ENCODE measurements around the gene KBTBD4.
"Not testable (repeated sequence)": the region's sequence is repeated elsewhere in the genome, so short reads cannot be mapped to it uniquely, and the experiment has no call there.

The KBTBD4 gene

GRCh38 chr11:47553406-47553743 lies 25.4 kb downstream of the KBTBD4 start:
- Histone ChIP-seq H3K36me3 (replicated peaks) (no peaks in the 10 kb centered on the region), H3K27ac (no peak overlapping the region), H3K27me3 (replicated peaks) (no peaks in the 10 kb centered on the region), H3K4me3 (ENCODE audit: low read depth, low read length) (peak overlapping the region; percentile 65)
- no peak for DNase-seq
- in situ Hi-C loops (cut with HindIII; ENCODE audit: low pct_ligation_motif_present, low sequenced_read_pairs): no loop called here
- TF ChIP-seq CTCF (IDR thresholded peaks at IDR 0.05; ENCODE audit: low read depth, low read length, missing control alignments): no peak

GRCh38 chr11:47552566-47553405 lies 26.0 kb downstream of the KBTBD4 start, which contains the start of gene CELF1:
TSS of gene CELF1 (minus strand) at chr11:47553132. CDS start at chr11:47499523, 53,609 bp downstream.
- Histone ChIP-seq H3K27me3 (replicated peaks) (no peaks in the 10 kb centered on the region), H3K36me3 (replicated peaks) (no peaks in the 10 kb centered on the region), H3K4me3 (ENCODE audit: low read depth, low read length) (peak within 1 kb of the TSS; percentile 99), H3K27ac (peak within 1 kb of the TSS; percentile 63)
- peak; percentile 80 for DNase-seq
- in situ Hi-C loops (cut with HindIII; ENCODE audit: low pct_ligation_motif_present, low sequenced_read_pairs): no loop called here
- TF ChIP-seq CTCF (IDR thresholded peaks at IDR 0.05; ENCODE audit: low read depth, low read length, missing control alignments): peak; percentile 69

- Histone ChIP-seq H3K27me3 (replicated peaks) (no peaks in the 10 kb centered on the region), H3K27ac (peak overlapping the region; percentile 63), H3K4me3 (ENCODE audit: low read depth, low read length) (peak overlapping the region; percentile 99), H3K36me3 (replicated peaks) (no peaks in the 10 kb centered on the region)
- no peak for TF ChIP-seq CTCF (IDR thresholded peaks at IDR 0.05; ENCODE audit: low read depth, low read length, missing control alignments)
- in situ Hi-C loops (cut with HindIII; ENCODE audit: low pct_ligation_motif_present, low sequenced_read_pairs): no loop called here
- DNase-seq: peak; percentile 19
Observed at GRCh38 chr11:47552056-47552565, 26.7 kb downstream of the KBTBD4 start.

- DNase-seq: no peak
- Histone ChIP-seq H3K27me3 (replicated peaks) (no peaks in the 10 kb centered on the region), H3K36me3 (replicated peaks) (no peaks in the 10 kb centered on the region), H3K4me3 (ENCODE audit: low read depth, low read length) (peak overlapping the region; percentile 99), H3K27ac (peak overlapping the region; percentile 63)
- peak; percentile 63 for TF ChIP-seq CTCF (IDR thresholded peaks at IDR 0.05; ENCODE audit: low read depth, low read length, missing control alignments)
- in situ Hi-C loops (cut with HindIII; ENCODE audit: low pct_ligation_motif_present, low sequenced_read_pairs): no loop called here
Observed at GRCh38 chr11:47551086-47551485, 27.7 kb downstream of the KBTBD4 start.

- no peak overlapping the region for H3K4me3 ChIP-seq (ENCODE audit: low read depth, low read length)
- in situ Hi-C loops (cut with HindIII; ENCODE audit: low pct_ligation_motif_present, low sequenced_read_pairs): no loop called here
- DNase-seq: no peak
- TF ChIP-seq CTCF (IDR thresholded peaks at IDR 0.05; ENCODE audit: low read depth, low read length, missing control alignments): no peak
- no peaks in the 10 kb centered on the region for H3K27me3 ChIP-seq (replicated peaks)
- H3K27ac ChIP-seq: no peak overlapping the region
- H3K36me3 ChIP-seq (replicated peaks): no peaks in the 10 kb centered on the region
Observed at GRCh38 chr11:47550288-47551047, 28.3 kb downstream of the KBTBD4 start.

- in situ Hi-C loops (cut with HindIII; ENCODE audit: low pct_ligation_motif_present, low sequenced_read_pairs); H3K27ac ChIP-seq; H3K27me3 ChIP-seq (replicated peaks); H3K4me3 ChIP-seq (ENCODE audit: low read depth, low read length); DNase-seq; H3K36me3 ChIP-seq (replicated peaks): not testable (repeated sequence)
Observed at GRCh38 chr11:47546274-47546673, 32.5 kb downstream of the KBTBD4 start.

Data from brain microvascular endothelial cell (primary cell).